ENCODE measurements around the gene FTL. TPM values are rescaled to one million over a fixed set of nuclear protein-coding genes. Genes with fewer than 3 reads are reported as not detected.
A peak's percentile ranks its signal among the peaks of the same experiment; 100 is the strongest.

Gene FTL
- total RNA-seq, 1 experiment from 2014 or later = 2,963 TPM

GRCh38 chr19:48988286-48988685 lies 23.2 kb downstream of the FTL start:
- H3K9me3 ChIP-seq = no peaks in the 10 kb centered on the region
- ChIA-PET CTCF (no interaction called here), POLR2A (no interaction called here)
- TF ChIP-seq, protein P1, sequence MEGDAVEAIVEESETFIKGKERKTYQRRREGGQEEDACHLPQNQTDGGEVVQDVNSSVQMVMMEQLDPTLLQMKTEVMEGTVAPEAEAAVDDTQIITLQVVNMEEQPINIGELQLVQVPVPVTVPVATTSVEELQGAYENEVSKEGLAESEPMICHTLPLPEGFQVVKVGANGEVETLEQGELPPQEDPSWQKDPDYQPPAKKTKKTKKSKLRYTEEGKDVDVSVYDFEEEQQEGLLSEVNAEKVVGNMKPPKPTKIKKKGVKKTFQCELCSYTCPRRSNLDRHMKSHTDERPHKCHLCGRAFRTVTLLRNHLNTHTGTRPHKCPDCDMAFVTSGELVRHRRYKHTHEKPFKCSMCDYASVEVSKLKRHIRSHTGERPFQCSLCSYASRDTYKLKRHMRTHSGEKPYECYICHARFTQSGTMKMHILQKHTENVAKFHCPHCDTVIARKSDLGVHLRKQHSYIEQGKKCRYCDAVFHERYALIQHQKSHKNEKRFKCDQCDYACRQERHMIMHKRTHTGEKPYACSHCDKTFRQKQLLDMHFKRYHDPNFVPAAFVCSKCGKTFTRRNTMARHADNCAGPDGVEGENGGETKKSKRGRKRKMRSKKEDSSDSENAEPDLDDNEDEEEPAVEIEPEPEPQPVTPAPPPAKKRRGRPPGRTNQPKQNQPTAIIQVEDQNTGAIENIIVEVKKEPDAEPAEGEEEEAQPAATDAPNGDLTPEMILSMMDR (IDR thresholded peaks at IDR 0.05; ENCODE audit: insufficient read depth in 1 of 2, low read depth in 1 of 2, low read length in 1 of 2, severe bottlenecking in 1 of 2, unreplicated experiment in 1 of 2) = no peak
- Mint-ChIP-seq H3K9me3 (ENCODE audit: unreplicated experiment) (no peaks in the 10 kb centered on the region), H3K36me3 (ENCODE audit: insufficient read depth, unreplicated experiment) (peaks cover 77% of the 10 kb centered on the region), H3K4me1 (ENCODE audit: low read depth, unreplicated experiment) (peaks cover 23% of the 10 kb centered on the region), H3K4me3 (ENCODE audit: unreplicated experiment) (no peak overlapping the region), H3K27me3 (ENCODE audit: insufficient read depth, unreplicated experiment) (no peaks in the 10 kb centered on the region), H3K27ac (ENCODE audit: unreplicated experiment) (peak overlapping the region; percentile 14)
- H3K4me3 ChIP-seq (ENCODE audit: low read depth, low read length) = no peak overlapping the region
- intact Hi-C loops (cut with micrococcal nuclease; ENCODE audit: unreplicated experiment) = no loop called here
- H3K27me3 ChIP-seq (replicated peaks; ENCODE audit: control insufficient read depth, insufficient read depth, low read length) = no peaks in the 10 kb centered on the region
- peaks cover 13% of the 10 kb centered on the region; the same call in 1 of the 2 replicates for H3K4me1 ChIP-seq
- DNase-seq = no peak
- peaks cover 5% of the 10 kb centered on the region; the same call in 1 of the 2 replicates for H3K36me3 ChIP-seq (ENCODE audit: control insufficient read depth, insufficient read depth, low read length)
- no TSS peak for BruUV-seq (replicated peaks)

GRCh38 chr19:48988860-48989259 lies 23.8 kb downstream of the FTL start:
- ChIA-PET CTCF (no interaction called here), POLR2A (interaction anchor here (1.4 kb wide), 1 partner anchor 25 kb away, joined by 3 read pairs; no protein-coding TSS in a partner anchor)
- H3K4me1 ChIP-seq = peaks cover 13% of the 10 kb centered on the region; the same call in 1 of the 2 replicates
- H3K27me3 ChIP-seq (replicated peaks; ENCODE audit: control insufficient read depth, insufficient read depth, low read length) = no peaks in the 10 kb centered on the region
- TF ChIP-seq, protein P1 (IDR thresholded peaks at IDR 0.05; ENCODE audit: insufficient read depth in 1 of 2, low read depth in 1 of 2, low read length in 1 of 2, severe bottlenecking in 1 of 2, unreplicated experiment in 1 of 2) = no peak
- Mint-ChIP-seq H3K36me3 (ENCODE audit: insufficient read depth, unreplicated experiment) (peaks cover 77% of the 10 kb centered on the region), H3K4me1 (ENCODE audit: low read depth, unreplicated experiment) (peaks cover 23% of the 10 kb centered on the region), H3K9me3 (ENCODE audit: unreplicated experiment) (no peaks in the 10 kb centered on the region), H3K27ac (ENCODE audit: unreplicated experiment) (peak overlapping the region; percentile 65), H3K4me3 (ENCODE audit: unreplicated experiment) (no peak overlapping the region), H3K27me3 (ENCODE audit: insufficient read depth, unreplicated experiment) (no peaks in the 10 kb centered on the region)
- no peak overlapping the region for H3K4me3 ChIP-seq (ENCODE audit: low read depth, low read length)
- intact Hi-C loops (cut with micrococcal nuclease; ENCODE audit: unreplicated experiment) = no loop called here
- H3K36me3 ChIP-seq (ENCODE audit: control insufficient read depth, insufficient read depth, low read length) = peaks cover 5% of the 10 kb centered on the region; the same call in 1 of the 2 replicates
- DNase-seq = no peak
- no TSS peak for BruUV-seq (replicated peaks)
- no peaks in the 10 kb centered on the region for H3K9me3 ChIP-seq

DNA sequence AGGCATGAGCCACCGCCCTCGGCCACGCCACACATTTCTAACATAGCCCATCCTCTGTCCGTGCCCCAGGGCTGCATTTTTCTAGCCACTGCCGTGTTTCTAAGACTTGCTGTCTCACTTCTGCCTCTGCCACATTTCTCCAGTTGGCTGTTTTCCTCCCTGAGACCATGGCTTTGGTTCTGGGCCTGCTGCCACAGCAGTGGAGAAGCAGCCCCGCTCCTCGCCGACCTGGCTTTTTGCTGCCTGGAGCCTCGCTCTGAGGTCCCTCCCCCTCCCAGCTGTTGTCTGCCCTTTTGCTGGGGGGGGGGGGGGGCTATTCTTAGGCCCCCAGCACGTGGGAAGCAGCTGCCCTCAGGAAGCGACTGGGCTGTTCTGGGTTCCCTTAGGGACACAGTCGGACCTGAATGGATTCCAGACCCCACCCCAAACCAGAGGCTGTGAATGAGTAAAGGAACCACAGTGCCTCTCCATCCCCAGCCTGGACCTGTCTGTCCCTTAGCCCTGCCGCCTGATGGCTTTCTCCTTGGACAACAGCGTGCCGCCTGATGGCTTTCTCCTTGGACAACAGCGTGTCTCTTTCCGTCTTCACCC lies 24.7 kb downstream of the FTL start:
- no peaks in the 10 kb centered on the region for H3K27me3 ChIP-seq (replicated peaks; ENCODE audit: control insufficient read depth, insufficient read depth, low read length)
- H3K27ac Mint-ChIP-seq (ENCODE audit: unreplicated experiment) = peak overlapping the region; percentile 65
- H3K4me3 Mint-ChIP-seq (ENCODE audit: unreplicated experiment) = peak overlapping the region; percentile 5
- ChIA-PET POLR2A (interaction anchor here (0.6 to 1.4 kb wide), 2 partner anchors 26 to 180 kb away, joined by 3 read pairs; no protein-coding TSS in a partner anchor), CTCF (no interaction called here)
- peak; percentile 51 to 72 for DNase-seq
- peaks cover 25% of the 10 kb centered on the region for H3K4me1 Mint-ChIP-seq (ENCODE audit: low read depth, unreplicated experiment)
- peaks cover 13% of the 10 kb centered on the region; the same call in 1 of the 2 replicates for H3K4me1 ChIP-seq
- H3K27me3 Mint-ChIP-seq (ENCODE audit: insufficient read depth, unreplicated experiment) = no peaks in the 10 kb centered on the region
- no peaks in the 10 kb centered on the region for H3K9me3 ChIP-seq
- BruUV-seq (replicated peaks) = no TSS peak
- peaks cover 5% of the 10 kb centered on the region; the same call in 1 of the 2 replicates for H3K36me3 ChIP-seq (ENCODE audit: control insufficient read depth, insufficient read depth, low read length)
- H3K36me3 Mint-ChIP-seq (ENCODE audit: insufficient read depth, unreplicated experiment) = peaks cover 78% of the 10 kb centered on the region
- H3K9me3 Mint-ChIP-seq (ENCODE audit: unreplicated experiment) = no peaks in the 10 kb centered on the region
- TF ChIP-seq, protein P1 (IDR thresholded peaks at IDR 0.05; ENCODE audit: insufficient read depth in 1 of 2, low read depth in 1 of 2, low read length in 1 of 2, severe bottlenecking in 1 of 2, unreplicated experiment in 1 of 2) = no peak
- intact Hi-C loops (cut with micrococcal nuclease; ENCODE audit: unreplicated experiment) = loop anchor here (5.0 to 10.0 kb wide), 2 partner anchors 83 to 235 kb away; partner anchors contain the start of gene KCNA7
- no peak overlapping the region for H3K4me3 ChIP-seq (ENCODE audit: low read depth, low read length)
